GM12873 (cell line): ENCODE data around the gene OR14I1.
"Not testable (repeated sequence)": the region's sequence is repeated elsewhere in the genome, so short reads cannot be mapped to it uniquely, and the experiment has no call there.

Experiments used
- TF ChIP-seq, protein P1 (sequence below): IDR thresholded peaks from 2 replicates; pipeline ENCODE4 v1.5.1; 2012; ENCODE audit warnings: low read depth, mild to moderate bottlenecking, moderate library complexity, low read length, control low read depth; ENCODE audit not compliant: insufficient read depth; ENCODE audit errors: missing control alignments

OR14I1 gene

DNA sequence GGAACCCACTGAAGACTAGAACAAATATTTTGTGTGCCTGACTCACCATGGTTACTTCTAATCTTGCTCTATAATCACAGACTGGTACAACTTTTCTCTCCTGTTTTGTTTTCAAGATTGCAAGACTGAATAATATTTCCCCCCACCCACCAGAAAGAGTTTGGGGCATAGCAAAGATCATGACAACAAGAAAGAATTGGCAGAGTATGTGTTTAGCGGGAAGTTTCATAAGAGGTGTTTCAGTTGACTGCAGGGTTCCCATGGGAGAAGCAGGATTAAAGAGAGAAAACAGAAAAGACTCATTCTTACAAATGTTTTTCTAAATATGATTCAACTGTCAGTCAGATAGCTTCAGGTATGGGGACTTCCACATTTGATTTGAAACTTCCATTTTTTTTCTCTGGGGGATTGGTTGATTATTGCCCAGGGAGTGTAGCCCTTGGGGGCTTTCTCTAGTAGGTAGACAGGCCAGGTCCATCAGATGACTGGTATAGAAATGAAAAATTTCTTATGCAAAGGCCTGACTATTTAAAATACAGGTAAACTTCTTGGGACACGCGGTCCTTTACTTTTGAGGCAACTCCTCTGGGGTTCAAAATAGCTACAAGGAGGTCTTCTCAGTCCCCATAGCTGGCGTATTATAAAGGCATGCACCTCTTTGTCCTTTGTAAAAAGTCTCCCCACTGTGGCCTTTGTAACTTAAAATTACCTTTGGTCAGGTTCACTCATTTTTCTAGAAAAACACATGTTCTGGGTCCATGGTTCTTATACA lies 13.9 kb downstream of the OR14I1 start:
- TF ChIP-seq, protein P1, sequence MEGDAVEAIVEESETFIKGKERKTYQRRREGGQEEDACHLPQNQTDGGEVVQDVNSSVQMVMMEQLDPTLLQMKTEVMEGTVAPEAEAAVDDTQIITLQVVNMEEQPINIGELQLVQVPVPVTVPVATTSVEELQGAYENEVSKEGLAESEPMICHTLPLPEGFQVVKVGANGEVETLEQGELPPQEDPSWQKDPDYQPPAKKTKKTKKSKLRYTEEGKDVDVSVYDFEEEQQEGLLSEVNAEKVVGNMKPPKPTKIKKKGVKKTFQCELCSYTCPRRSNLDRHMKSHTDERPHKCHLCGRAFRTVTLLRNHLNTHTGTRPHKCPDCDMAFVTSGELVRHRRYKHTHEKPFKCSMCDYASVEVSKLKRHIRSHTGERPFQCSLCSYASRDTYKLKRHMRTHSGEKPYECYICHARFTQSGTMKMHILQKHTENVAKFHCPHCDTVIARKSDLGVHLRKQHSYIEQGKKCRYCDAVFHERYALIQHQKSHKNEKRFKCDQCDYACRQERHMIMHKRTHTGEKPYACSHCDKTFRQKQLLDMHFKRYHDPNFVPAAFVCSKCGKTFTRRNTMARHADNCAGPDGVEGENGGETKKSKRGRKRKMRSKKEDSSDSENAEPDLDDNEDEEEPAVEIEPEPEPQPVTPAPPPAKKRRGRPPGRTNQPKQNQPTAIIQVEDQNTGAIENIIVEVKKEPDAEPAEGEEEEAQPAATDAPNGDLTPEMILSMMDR, result no peak

- TF ChIP-seq, protein P1, result peak; percentile 62
Measured at GRCh38 chr1:248686815-248687214, 15.8 kb downstream of the OR14I1 start.

DNA sequence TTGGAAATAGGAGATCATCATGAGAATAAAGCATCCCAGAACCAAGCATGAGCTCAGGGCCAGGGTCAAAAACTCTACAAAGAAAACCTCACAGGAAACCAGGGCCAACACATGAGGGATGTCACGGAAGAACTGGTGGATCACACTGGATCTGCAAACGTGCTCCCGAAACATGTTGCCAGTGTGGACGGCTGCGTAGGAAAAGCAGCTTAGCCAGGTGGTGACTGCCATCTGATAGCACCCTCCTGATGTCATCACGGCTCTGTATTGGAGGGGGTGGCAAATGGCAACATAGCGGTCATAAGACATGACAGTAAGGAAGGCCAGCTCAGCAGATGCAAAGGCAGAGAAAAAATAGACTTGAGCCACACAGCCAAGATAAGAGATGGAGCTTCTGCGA lies 20.9 kb downstream of the OR14I1 start:
- TF ChIP-seq, protein P1, result no peak

- TF ChIP-seq, protein P1, result no peak
Measured at GRCh38 chr1:248670003-248670402, 32.6 kb downstream of the OR14I1 start.

GRCh38 chr1:248655354-248655753 lies 47.2 kb downstream of the OR14I1 start, which contains the start of gene OR2T27:
Gene OR2T27, minus strand, starts transcription at chr1:248655528. Its CDS starts 4,644 bp downstream, at chr1:248650884.
- TF ChIP-seq, protein P1, result not testable (repeated sequence)
